HepG2 (cell line): ENCODE measurements around the gene GZF1. TPM values are rescaled to one million over a fixed set of nuclear protein-coding genes. Genes with fewer than 3 reads are reported as not detected.

Experiments
- ATAC-seq: fragments of 200-7000 bp; cut with Tn5 transposase; 3 replicates; pipeline ENCODE4 v1.9.1; 2020; ENCODE audit warnings: mild to moderate bottlenecking, moderate library complexity
- BruUV-seq: library from RNA; stranded (reverse); fragments of 400-500 nt; replicated peaks from 2 replicates; lab custom pipeline; 2021; lab: Mats Ljungman, UMichigan
- CTCF ChIA-PET: fragments of 300-600 bp; formaldehyde crosslinking; extraction: SDS; loops from one replicate; lab custom pipeline; 2021; ENCODE audit warnings: low total read pairs, inconsistent platforms, low intra/inter-chr PET ratio; lab: Yijun Ruan, JAX
- POLR2A ChIA-PET: fragments of 350-600 bp; sonication (Branson Sonifier 250); formaldehyde crosslinking; loops from one replicate; lab custom pipeline; 2020; ENCODE audit warnings: antibody characterized with exemption, inconsistent platforms; lab: Yijun Ruan, JAX
- DNase-seq: peaks from one replicate; pipeline ENCODE4 v3.0.0-alpha.2; 2015; ENCODE audit warnings: low spot score
- FAIRE-seq: peaks from 3 replicates; lab custom pipeline; 2011; peaks lifted over from hg19 to GRCh38; lab: Jason Lieb, UNC
- H2AFZ ChIP-seq: one replicate; pipeline ENCODE4 v1.6.1; 2011; ENCODE audit warnings: low read length, inconsistent platforms
- H3K27ac ChIP-seq: fragments of 300-600 bp; 3 replicates; pipeline ENCODE4 v1.8.0; 2011; ENCODE audit warnings: mixed run types, mild to moderate bottlenecking, mixed read lengths, low read length, inconsistent platforms; ENCODE audit not compliant: insufficient read depth; ENCODE audit errors: extremely low read length
- H3K27me3 ChIP-seq, 2 experiments: fragments of 200-600 bp in 1 of 2; 2 replicates in 1 of 2; 3 replicates in 1 of 2; pipeline versions ENCODE4 v1.6.0 to v1.8.0; 2011; ENCODE audit warnings: low read length in 2 of 2, mild to moderate bottlenecking in 2 of 2, moderate library complexity in 2 of 2, inconsistent platforms in 1 of 2; ENCODE audit not compliant: insufficient read depth in 2 of 2, control insufficient read depth in 1 of 2
- H3K36me3 ChIP-seq, 2 experiments: fragments of 200-600 bp in 1 of 2; replicated peaks in 1 of 2; 2 replicates in 1 of 2; 3 replicates in 1 of 2; pipeline versions ENCODE4 v1.5.1 to v1.8.0; 2011; ENCODE audit warnings: low read length in 2 of 2, inconsistent platforms in 1 of 2; ENCODE audit not compliant: insufficient read depth in 2 of 2, control insufficient read depth in 1 of 2
- H3K4me1 ChIP-seq: 2 replicates; pipeline ENCODE4 v1.5.1; 2012; ENCODE audit warnings: low read length, inconsistent platforms; ENCODE audit not compliant: insufficient read depth
- H3K4me2 ChIP-seq: 2 replicates; pipeline ENCODE4 v1.6.0; 2011; ENCODE audit warnings: low read depth, low read length, inconsistent platforms
- H3K4me3 ChIP-seq, 3 experiments: fragments of 200-600 bp in 1 of 3; sonication (generic), shearing (Covaris generic) in 1 of 3; replicated peaks in 1 of 3; 2 replicates each; pipeline ENCODE4 v1.5.1; 2011 to 2016; ENCODE audit warnings: low read length in 3 of 3, inconsistent platforms in 2 of 3, low read depth in 2 of 3, mild to moderate bottlenecking in 2 of 3, control low read depth in 1 of 3, mixed read lengths in 1 of 3; ENCODE audit not compliant: insufficient read depth in 1 of 3
- H3K79me2 ChIP-seq: one replicate; pipeline ENCODE4 v1.6.1; 2011; ENCODE audit warnings: low read length, inconsistent platforms; ENCODE audit not compliant: insufficient read depth
- H3K9ac ChIP-seq: 2 replicates; pipeline ENCODE4 v1.6.0; 2011; ENCODE audit warnings: mild to moderate bottlenecking, low read depth, low read length, inconsistent platforms; ENCODE audit not compliant: insufficient read depth
- H3K9me3 ChIP-seq: 2 replicates; pipeline ENCODE4 v1.5.1; 2012; ENCODE audit warnings: mild to moderate bottlenecking, low read length
- H4K20me1 ChIP-seq: 2 replicates; pipeline ENCODE4 v1.6.0; 2011; ENCODE audit warnings: inconsistent platforms, mild to moderate bottlenecking, low read length, moderate library complexity; ENCODE audit not compliant: insufficient read depth
- CREB1 ChIP-seq, 2 experiments: fragments of 450-650 bp in 1 of 2; IDR thresholded peaks; 2 replicates each; pipeline ENCODE4 v1.6.1; 2016 to 2017; ENCODE audit warnings: control low read depth in 1 of 2, mild to moderate bottlenecking in 1 of 2, missing compliant biosample characterization in 1 of 2, missing genetic modification characterization in 1 of 2
- RFX1 ChIP-seq: fragments of 450-650 bp; IDR thresholded peaks from 2 replicates; pipeline ENCODE4 v1.6.1; 2017
- THAP7 ChIP-seq: sonication (generic); formaldehyde crosslinking; IDR thresholded peaks from 2 replicates; pipeline ENCODE4 v1.8.1; 2023; ENCODE audit warnings: mild to moderate bottlenecking, missing genetic modification reagents
- TRAFD1 ChIP-seq: sonication (generic); formaldehyde crosslinking; IDR thresholded peaks from 2 replicates; pipeline ENCODE4 v1.5.1; 2020; ENCODE audit warnings: missing genetic modification reagents, mild to moderate bottlenecking, borderline replicate concordance
- UBTF ChIP-seq: sonication (generic); formaldehyde crosslinking; IDR thresholded peaks from 2 replicates; pipeline ENCODE4 v1.4.0; 2020; ENCODE audit warnings: mild to moderate bottlenecking, missing genetic modification reagents
- ZNF556 ChIP-seq: sonication (generic); formaldehyde crosslinking; IDR thresholded peaks from 2 replicates; pipeline ENCODE4 v1.4.0; 2020; ENCODE audit warnings: mild to moderate bottlenecking, missing genetic modification reagents, borderline replicate concordance
- ZNF747 ChIP-seq: sonication (generic); formaldehyde crosslinking; IDR thresholded peaks from 2 replicates; pipeline ENCODE4 v1.8.1; 2023; ENCODE audit warnings: missing genetic modification reagents, mild to moderate bottlenecking, borderline replicate concordance
- ZNF768 ChIP-seq: sonication (generic); formaldehyde crosslinking; IDR thresholded peaks from 2 replicates; pipeline ENCODE4 v1.4.0; 2020; ENCODE audit warnings: missing genetic modification reagents
- WGBS: methylation state at CpG from one replicate; pipeline ENCODE4 v1.1.6; 2017; ENCODE audit warnings: low lambda C conversion rate; 5-methylcytosine and 5-hydroxymethylcytosine counted together
- in situ Hi-C: cut with HindIII; loops from 2 replicates; pipeline ENCODE4 v1.10.0; 2017; ENCODE audit warnings: low pct_unique_long_range_greater_than_20kb; ENCODE audit not compliant: extremely low pct_ligation_motif_present
- intact Hi-C: fragments of 100-400 bp; cut with micrococcal nuclease; formaldehyde crosslinking; loops from one replicate; pipeline ENCODE4 v1.10.0; 2022; ENCODE audit not compliant: unreplicated experiment
- polyA plus RNA-seq, 8 experiments: library from polyadenylated mRNA; depleted of rRNA in 3 of 8; stranded (reverse) in 7 of 8; unstranded in 1 of 8; fragments of >200 nt; fragmentation: Illumina TruSeq in 4 of 8; extraction: Trizol in 4 of 8; gene quantifications; 2 replicates each; pipeline versions ENCODE4 v1.2.1 to v1.2.3, GENCODE V29; 2011 to 2016; ENCODE audit warnings: low read depth in 4 of 8, missing spikeins in 1 of 8, mixed read lengths in 1 of 8; ENCODE audit not compliant: insufficient read depth in 1 of 8
- total RNA-seq, 5 experiments: library from RNA; depleted of rRNA; stranded (reverse); fragments of >200 nt; fragmentation: Illumina TruSeq; extraction: Trizol; gene quantifications; 2 replicates each; pipeline ENCODE4 v1.2.3, GENCODE V29; 2016; ENCODE audit warnings: low read depth in 1 of 5

The GZF1 gene
- total and polyA plus RNA-seq, 2 of the 13 experiments (the other 11 are each of a cell fraction or from before 2014, with no cell fraction given), result 16.9 to 26.0 TPM

GRCh38 chr20:23327617-23328333 lies 34.2 kb upstream of the GZF1 start:
- Histone ChIP-seq H2AFZ (no peak overlapping the region), H3K27me3 (no peaks in the 10 kb centered on the region), H4K20me1 (no peaks in the 10 kb centered on the region), H3K9ac (no peak overlapping the region), H3K36me3 (no peaks in the 10 kb centered on the region), H3K4me2 (no peak overlapping the region), H3K27ac (no peak overlapping the region), H3K4me3 (no peak overlapping the region), H3K9me3 (no peaks in the 10 kb centered on the region), H3K4me1 (no peaks in the 10 kb centered on the region), H3K79me2 (no peaks in the 10 kb centered on the region)
- ChIA-PET POLR2A (no interaction called here), CTCF (no interaction called here)
- DNase-seq, result no peak
- FAIRE-seq, result no peak
- 0 out of 2 replicates have a peak, but pooled peaks have one; percentile 8 for TF ChIP-seq ZNF768 (CRISPR knock-in tag)
- no peak for TF ChIP-seq UBTF (CRISPR knock-in tag)
- no peak for TF ChIP-seq ZNF556 (CRISPR knock-in tag)
- TF ChIP-seq CREB1 (IDR thresholded peaks at IDR 0.05), result no peak
- TF ChIP-seq CREB1 (CRISPR knock-in tag; IDR thresholded peaks at IDR 0.05), result no peak
- TF ChIP-seq THAP7, result no peak
- TF ChIP-seq ZNF747 (CRISPR knock-in tag), result no peak
- no peak for TF ChIP-seq RFX1
- no peak for TF ChIP-seq TRAFD1 (CRISPR knock-in tag)
- 61% methylated on average over 12 of the region's 15 CpGs for WGBS
- ATAC-seq, result peak; percentile 27; the same call in 1 of the 3 replicates
- intact Hi-C loops, result no loop called here
- BruUV-seq, result no TSS peak
- in situ Hi-C loops, result no loop called here
